ENCODE results near the gene TMSB4X. TPM values are rescaled to one million over a fixed set of nuclear protein-coding genes. Genes with fewer than 3 reads are reported as not detected.

Gene TMSB4X
- total RNA-seq, 4 donors from 2014 or later, result 435 to 1,751 (median 1,260) TPM

- Histone ChIP-seq H3K36me3 (no peaks in the 10 kb centered on the region), H3K4me1 (peaks cover 0 to 19% (median 2%) of the 10 kb centered on the region in 3 donors), H3K27ac (peak overlapping the region; percentile 91 to 96 (median 94)), H3K9me3 (no peaks in the 10 kb centered on the region), H3K4me3 (peak overlapping the region in 2 of 4 donors; percentile 68 to 74), H3K27me3 (peaks cover 0 to 7% (median 0%) of the 10 kb centered on the region in 4 donors)
- no peak for TF ChIP-seq POLR2A (IDR thresholded peaks at IDR 0.05)
- TF ChIP-seq CTCF (IDR thresholded peaks at IDR 0.05), result no peak
- intact Hi-C loops (cut with DNase I), result no loop called here
- no peak for DNase-seq
- 64 to 68% methylated on average over 7 to 11 of the region's 12 CpGs for WGBS, 2 donors
These were observed 1.9 kb upstream of the TMSB4X start for GRCh38 chrX:12972878-12973560.

DNA sequence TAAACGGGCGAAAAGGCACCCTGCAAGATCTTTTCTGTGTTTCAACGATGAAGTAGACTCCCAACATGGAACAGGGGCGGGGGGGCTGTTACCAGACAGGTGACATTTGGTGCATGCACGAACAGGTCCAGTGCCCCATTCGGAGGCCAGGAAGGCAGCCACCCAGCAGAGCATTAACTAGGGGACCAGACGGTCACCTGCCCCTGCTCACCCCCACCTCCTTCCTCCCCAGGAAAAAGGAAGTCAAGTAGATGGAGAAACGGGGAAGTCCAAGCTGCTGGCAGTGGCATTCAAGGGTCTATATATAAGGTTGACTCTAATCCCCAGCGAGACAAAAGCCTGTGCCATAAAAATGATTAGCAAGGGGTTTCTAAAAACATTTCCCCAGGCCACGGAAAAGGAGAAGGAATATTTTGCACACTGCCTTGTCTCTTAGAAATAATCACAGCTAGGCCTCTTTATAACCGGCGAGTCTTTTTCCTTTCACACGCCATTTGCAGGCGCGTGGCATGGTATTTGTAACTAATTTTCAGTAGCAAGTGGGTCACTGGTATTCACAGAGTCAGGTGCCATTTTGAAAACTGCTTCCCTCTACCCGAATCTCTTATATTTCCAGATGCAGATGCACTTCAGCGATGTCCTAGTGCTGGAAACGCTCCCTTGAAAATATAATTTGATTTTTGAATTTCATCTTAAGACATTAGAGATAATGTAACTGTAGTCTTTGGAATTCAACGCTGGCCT, 1.2 kb upstream of the TMSB4X start:
- Histone ChIP-seq H3K9me3 (no peaks in the 10 kb centered on the region), H3K27ac (peak overlapping the region; percentile 91 to 96 (median 94)), H3K4me3 (peak overlapping the region; percentile 62 to 74 (median 69)), H3K36me3 (no peaks in the 10 kb centered on the region), H3K27me3 (peaks cover 0 to 7% (median 0%) of the 10 kb centered on the region in 4 donors), H3K4me1 (peaks cover 0 to 19% (median 2%) of the 10 kb centered on the region in 3 donors)
- no peak for TF ChIP-seq CTCF (IDR thresholded peaks at IDR 0.05)
- TF ChIP-seq POLR2A (IDR thresholded peaks at IDR 0.05), result peak in 1 of 4 donors; percentile 20
- WGBS, 2 donors, result 48 to 53% methylated on average over 11 to 14 of the region's 19 CpGs
- intact Hi-C loops (cut with DNase I), result no loop called here
- no peak for DNase-seq

GRCh38 chrX:12974305-12974795, 560 bp upstream of the TMSB4X start:
- no peak for DNase-seq
- H3K4me1 ChIP-seq, result peaks cover 0 to 19% (median 2%) of the 10 kb centered on the region in 3 donors
- intact Hi-C loops (cut with DNase I), result no loop called here
- H3K4me3 ChIP-seq, result peak overlapping the region; percentile 62 to 74 (median 69)
- WGBS, 2 donors, result 0 to 26% methylated on average over 4 to 8 of the region's 13 CpGs
- peaks cover 0 to 7% (median 0%) of the 10 kb centered on the region in 4 donors for H3K27me3 ChIP-seq
- no peaks in the 10 kb centered on the region for H3K36me3 ChIP-seq
- no peaks in the 10 kb centered on the region for H3K9me3 ChIP-seq
- TF ChIP-seq CTCF (IDR thresholded peaks at IDR 0.05), result no peak
- TF ChIP-seq POLR2A (IDR thresholded peaks at IDR 0.05), result no peak
- peak overlapping the region; percentile 91 to 96 (median 94) for H3K27ac ChIP-seq

GRCh38 chrX:12975670-12975965, 708 bp downstream of the TMSB4X start:
- no CpG with 5 or more reads among the region's 26 CpGs for WGBS, 2 donors

More at GRCh38 chrX:12975670-12975965, 708 bp downstream of the TMSB4X start:
- Histone ChIP-seq H3K27me3 (peaks cover 0 to 7% (median 0%) of the 10 kb centered on the region in 4 donors), H3K27ac (peak overlapping the region; percentile 91 to 96 (median 94)), H3K4me3 (peak overlapping the region; percentile 62 to 74 (median 69)), H3K4me1 (peaks cover 0 to 15% (median 0%) of the 10 kb centered on the region in 3 donors), H3K36me3 (no peaks in the 10 kb centered on the region), H3K9me3 (no peaks in the 10 kb centered on the region)
- no peak for DNase-seq
- intact Hi-C loops (cut with DNase I), result no loop called here
- TF ChIP-seq CTCF (IDR thresholded peaks at IDR 0.05) (no peak), POLR2A (IDR thresholded peaks at IDR 0.05) (no peak)

Measured in esophagus squamous epithelium (tissue), 5 donors.